ENCODE results near the gene FOXB1. TPM values are rescaled to one million over a fixed set of nuclear protein-coding genes. Genes with fewer than 3 reads are reported as not detected.

Gene FOXB1
- total and polyA plus RNA-seq, 9 of the 15 experiments (the other 6 are each of a cell fraction or from before 2014, with no cell fraction given) = not detected

- Histone ChIP-seq H3K36me3 (ENCODE audit: control insufficient read depth, insufficient read depth, low read length) (no peaks in the 10 kb centered on the region), H3K27ac (ENCODE audit: extremely low read depth, low read depth, low read length) (no peak overlapping the region), H3K79me2 (ENCODE audit: control insufficient read depth, insufficient read depth, low read length) (no peaks in the 10 kb centered on the region), H2AFZ (ENCODE audit: low read depth, low read length) (no peak overlapping the region), H3K4me1 (replicated peaks in 1 of 2; ENCODE audit: control insufficient read depth in 2 of 2, insufficient read depth in 2 of 2, low read length in 2 of 2) (no peaks in the 10 kb centered on the region), H3K27me3 (ENCODE audit: control insufficient read depth in 2 of 2, insufficient read depth in 2 of 2, low read length in 2 of 2) (no peaks in the 10 kb centered on the region), H3K4me3 (no peak overlapping the region), H3K4me2 (ENCODE audit: insufficient read depth, low read length) (no peak overlapping the region), H3K9ac (ENCODE audit: insufficient read depth in 1 of 2, low read depth in 2 of 2, low read length in 2 of 2) (no peak overlapping the region), H3K9me1 (ENCODE audit: control insufficient read depth, insufficient read depth, low read length) (no peaks in the 10 kb centered on the region), H3K9me3 (replicated peaks; ENCODE audit: control insufficient read depth, insufficient read depth, low read depth, low read length) (no peaks in the 10 kb centered on the region), H4K20me1 (replicated peaks; ENCODE audit: control insufficient read depth, insufficient read depth, low read length) (no peaks in the 10 kb centered on the region)
- ATAC-seq = no peak
- FAIRE-seq = no peak
- ChIA-PET CTCF (ENCODE audit: low intra/inter-chr PET ratio) (no interaction called here), POLR2A (no interaction called here)
- in situ Hi-C loops (cut with MboI) (no loop called here), intact Hi-C loops (cut with micrococcal nuclease) (no loop called here)
- DNase-seq (ENCODE audit: extremely low read depth in 1 of 4, low spot score in 3 of 4) = no peak
- no TSS peak for BruUV-seq (replicated peaks)
- no peak for TF ChIP-seq ZBTB40 (IDR thresholded peaks at IDR 0.05)
- no peak for TF ChIP-seq ZBTB40 (CRISPR knock-in tag; IDR thresholded peaks at IDR 0.05)
- no peak for TF ChIP-seq ZBTB49 (CRISPR knock-in tag; IDR thresholded peaks at IDR 0.05; ENCODE audit: borderline replicate concordance)
- TF ChIP-seq, protein P1, sequence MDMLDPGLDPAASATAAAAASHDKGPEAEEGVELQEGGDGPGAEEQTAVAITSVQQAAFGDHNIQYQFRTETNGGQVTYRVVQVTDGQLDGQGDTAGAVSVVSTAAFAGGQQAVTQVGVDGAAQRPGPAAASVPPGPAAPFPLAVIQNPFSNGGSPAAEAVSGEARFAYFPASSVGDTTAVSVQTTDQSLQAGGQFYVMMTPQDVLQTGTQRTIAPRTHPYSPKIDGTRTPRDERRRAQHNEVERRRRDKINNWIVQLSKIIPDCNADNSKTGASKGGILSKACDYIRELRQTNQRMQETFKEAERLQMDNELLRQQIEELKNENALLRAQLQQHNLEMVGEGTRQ (CRISPR knock-in tag; IDR thresholded peaks at IDR 0.05) = no peak
- no peak for TF ChIP-seq MIER1 (IDR thresholded peaks at IDR 0.05; ENCODE audit: low read depth)
- TF ChIP-seq ZEB2 (IDR thresholded peaks at IDR 0.05) = no peak
- no peak for TF ChIP-seq RBM34 (IDR thresholded peaks at IDR 0.05; ENCODE audit: borderline replicate concordance, insufficient read depth, low read length)
- TF ChIP-seq POU5F1 (IDR thresholded peaks at IDR 0.05; ENCODE audit: borderline replicate concordance, low read depth, low read length, partially characterized antibody) = no peak
Observed at GRCh38 chr15:59960318-59960717, 43.8 kb upstream of the FOXB1 start.
